GM12875 (cell line): ENCODE results near the gene GPR82.

Experiments used
- H3K4me3 ChIP-seq: one replicate; pipeline ENCODE4 v1.5.1; 2011; ENCODE audit warnings: low read depth, low read length, control low read depth
- CTCF ChIP-seq: IDR thresholded peaks from 2 replicates; pipeline ENCODE4 v1.5.1; 2011; ENCODE audit warnings: low read depth, mild to moderate bottlenecking, control low read depth, inconsistent platforms, low read length, moderate library complexity, borderline replicate concordance; ENCODE audit not compliant: insufficient read depth

The GPR82 gene

GRCh38 chrX:41758401-41758800, 34.4 kb downstream of the GPR82 start:
- H3K4me3 ChIP-seq, result no peak overlapping the region
- TF ChIP-seq CTCF, result no peak

GRCh38 chrX:41759817-41760216, 35.8 kb downstream of the GPR82 start:
- H3K4me3 ChIP-seq, result no peak overlapping the region
- peak; percentile 56; the same call in 1 of the 2 replicates for TF ChIP-seq CTCF

GRCh38 chrX:41761169-41761568, 37.2 kb downstream of the GPR82 start:
- TF ChIP-seq CTCF, result no peak
- no peak overlapping the region for H3K4me3 ChIP-seq

- no peak for TF ChIP-seq CTCF
- no peak overlapping the region for H3K4me3 ChIP-seq
These were observed 37.7 kb downstream of the GPR82 start for GRCh38 chrX:41761702-41762101.

GRCh38 chrX:41779030-41779564, 55.1 kb downstream of the GPR82 start:
- TF ChIP-seq CTCF, result no peak
- H3K4me3 ChIP-seq, result no peak overlapping the region
